Hepatocyte (in vitro differentiated cells): ENCODE measurements around the gene IL17RC.

Experiments used
- EZH2phosphoT487 ChIP-seq: fragments of 200-600 bp; sonication (generic); IDR thresholded peaks from one replicate; pipeline ENCODE4 v1.6.1; 2018; ENCODE audit warnings: antibody characterized with exemption, mild to moderate bottlenecking, low read depth, moderate library complexity; ENCODE audit not compliant: unreplicated experiment, severe bottlenecking
- TF ChIP-seq, protein P1 (sequence below): fragments of 200-600 bp; sonication (generic); IDR thresholded peaks from 2 replicates; pipeline ENCODE4 v1.5.1; 2016; ENCODE audit warnings: antibody characterized with exemption, mild to moderate bottlenecking; ENCODE audit not compliant: poor library complexity

DNA sequence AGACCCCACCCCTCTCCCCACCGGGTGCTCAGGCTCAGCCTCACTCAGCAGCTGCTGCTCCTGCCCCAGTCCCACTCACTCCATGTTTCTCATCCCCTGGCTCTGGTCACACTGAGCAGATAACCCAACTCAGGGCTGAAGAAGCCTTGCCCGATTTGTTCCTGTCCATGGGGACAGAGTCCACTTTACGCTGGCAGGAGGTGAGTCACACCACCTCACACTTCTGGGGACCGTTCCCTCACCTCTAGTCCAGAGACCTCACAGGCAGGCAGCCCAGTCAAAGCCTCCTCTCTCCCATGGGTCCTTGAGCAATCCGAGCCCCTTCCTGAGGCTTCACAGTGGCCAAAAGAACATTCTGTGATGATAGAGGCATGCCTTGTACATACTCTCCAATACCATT is 38.2 kb upstream of the IL17RC start:
- TF ChIP-seq, protein P1, sequence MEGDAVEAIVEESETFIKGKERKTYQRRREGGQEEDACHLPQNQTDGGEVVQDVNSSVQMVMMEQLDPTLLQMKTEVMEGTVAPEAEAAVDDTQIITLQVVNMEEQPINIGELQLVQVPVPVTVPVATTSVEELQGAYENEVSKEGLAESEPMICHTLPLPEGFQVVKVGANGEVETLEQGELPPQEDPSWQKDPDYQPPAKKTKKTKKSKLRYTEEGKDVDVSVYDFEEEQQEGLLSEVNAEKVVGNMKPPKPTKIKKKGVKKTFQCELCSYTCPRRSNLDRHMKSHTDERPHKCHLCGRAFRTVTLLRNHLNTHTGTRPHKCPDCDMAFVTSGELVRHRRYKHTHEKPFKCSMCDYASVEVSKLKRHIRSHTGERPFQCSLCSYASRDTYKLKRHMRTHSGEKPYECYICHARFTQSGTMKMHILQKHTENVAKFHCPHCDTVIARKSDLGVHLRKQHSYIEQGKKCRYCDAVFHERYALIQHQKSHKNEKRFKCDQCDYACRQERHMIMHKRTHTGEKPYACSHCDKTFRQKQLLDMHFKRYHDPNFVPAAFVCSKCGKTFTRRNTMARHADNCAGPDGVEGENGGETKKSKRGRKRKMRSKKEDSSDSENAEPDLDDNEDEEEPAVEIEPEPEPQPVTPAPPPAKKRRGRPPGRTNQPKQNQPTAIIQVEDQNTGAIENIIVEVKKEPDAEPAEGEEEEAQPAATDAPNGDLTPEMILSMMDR = no peak
- no peak for TF ChIP-seq EZH2phosphoT487
